Nephron progenitor cell (in vitro differentiated cells): ENCODE data around the gene WNT9B.

Experiments used
- DNase-seq: peaks from one replicate; pipeline ENCODE4 v3.0.0; 2021
- H3K27ac Mint-ChIP-seq: 2 replicates; pipeline ENCODE4 v1.8.0; 2021; ENCODE audit warnings: mild to moderate bottlenecking, moderate library complexity, mixed read lengths
- H3K27me3 Mint-ChIP-seq: 2 replicates; pipeline ENCODE4 v1.8.0; 2021; ENCODE audit warnings: mild to moderate bottlenecking, low read depth, mixed read lengths; ENCODE audit not compliant: poor library complexity
- H3K36me3 Mint-ChIP-seq: 2 replicates; pipeline ENCODE4 v1.8.0; 2021; ENCODE audit warnings: low read depth, mixed read lengths
- H3K4me1 Mint-ChIP-seq: 2 replicates; pipeline ENCODE4 v1.8.0; 2021; ENCODE audit warnings: mixed read lengths
- H3K4me3 Mint-ChIP-seq: 2 replicates; pipeline ENCODE4 v1.8.0; 2021; ENCODE audit warnings: mild to moderate bottlenecking, moderate library complexity, mixed read lengths
- H3K9me3 Mint-ChIP-seq: 2 replicates; pipeline ENCODE4 v1.8.0; 2021; ENCODE audit warnings: mild to moderate bottlenecking, moderate library complexity, mixed read lengths
- CTCF ChIP-seq: fragments of 200-600 bp; sonication (generic); IDR thresholded peaks from 2 replicates; pipeline ENCODE4 v1.5.0; 2021; ENCODE audit warnings: antibody characterized with exemption

The WNT9B gene

GRCh38 chr17:46820592-46821450 is 30.6 kb upstream of the WNT9B start:
- no peak for DNase-seq
- Mint-ChIP-seq H3K4me1 (peaks cover 51% of the 10 kb centered on the region), H3K4me3 (peak overlapping the region; percentile 61), H3K9me3 (no peaks in the 10 kb centered on the region), H3K36me3 (no peaks in the 10 kb centered on the region), H3K27me3 (peaks cover 89% of the 10 kb centered on the region), H3K27ac (no peak overlapping the region)
- no peak for TF ChIP-seq CTCF

GRCh38 chr17:46821482-46822387 is 29.6 kb upstream of the WNT9B start:
- no peak for TF ChIP-seq CTCF
- Mint-ChIP-seq H3K27ac (no peak overlapping the region), H3K9me3 (no peaks in the 10 kb centered on the region), H3K4me1 (peaks cover 42% of the 10 kb centered on the region), H3K4me3 (no peak overlapping the region), H3K36me3 (no peaks in the 10 kb centered on the region), H3K27me3 (peaks cover 84% of the 10 kb centered on the region)
- DNase-seq: no peak

DNA sequence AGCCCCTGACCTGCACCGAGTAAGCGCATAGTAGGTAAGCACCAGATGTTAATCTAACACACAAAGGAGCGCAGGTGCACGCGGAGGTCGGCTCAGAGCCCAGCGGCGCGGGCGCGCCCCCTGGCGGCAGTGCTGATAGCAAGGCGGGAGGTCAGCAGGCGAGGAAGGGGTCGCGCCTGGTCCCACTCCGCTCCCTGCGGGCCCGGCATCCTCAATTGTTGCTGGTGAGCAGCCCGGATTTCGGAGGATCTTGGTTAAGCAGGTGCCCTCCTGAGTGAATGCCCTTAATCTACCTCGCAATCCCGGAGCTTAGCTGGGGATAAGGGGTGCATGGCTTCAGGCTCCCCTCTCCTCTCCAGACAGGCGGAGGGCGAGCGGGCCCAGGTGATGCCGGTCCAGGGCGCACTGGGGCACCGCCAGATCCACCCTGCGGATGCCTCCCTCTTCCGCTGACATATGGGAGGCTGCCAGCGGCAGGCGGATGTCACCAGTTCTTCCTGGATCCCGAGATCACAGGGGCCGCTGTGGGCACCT is 28.9 kb upstream of the WNT9B start:
- no peak for DNase-seq
- Mint-ChIP-seq H3K27me3 (peaks cover 84% of the 10 kb centered on the region), H3K9me3 (no peaks in the 10 kb centered on the region), H3K4me1 (peaks cover 35% of the 10 kb centered on the region), H3K4me3 (no peak overlapping the region), H3K36me3 (no peaks in the 10 kb centered on the region), H3K27ac (no peak overlapping the region)
- TF ChIP-seq CTCF: peak; percentile 55

DNA sequence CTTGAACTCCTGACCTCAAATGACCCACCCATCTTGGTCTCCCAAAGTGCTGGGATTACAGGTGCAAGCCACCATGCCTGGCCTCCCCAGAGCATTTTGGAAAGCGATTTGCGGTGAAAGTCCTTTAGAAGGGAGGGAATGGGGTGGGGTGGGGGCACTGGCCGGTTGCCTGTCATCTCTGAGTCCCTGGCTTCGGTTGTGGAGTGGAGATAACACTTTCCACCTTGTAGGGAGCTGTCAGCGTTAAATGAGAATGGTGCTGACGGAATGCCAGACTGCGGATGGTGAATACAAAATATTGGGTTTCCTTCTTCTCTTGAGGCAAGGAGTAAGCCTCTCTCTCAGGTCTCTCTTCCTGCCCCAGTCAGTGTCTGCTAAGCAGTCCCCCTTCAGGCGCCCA is 27.7 kb upstream of the WNT9B start:
- no peak for DNase-seq
- Mint-ChIP-seq H3K36me3 (no peaks in the 10 kb centered on the region), H3K27me3 (peaks cover 76% of the 10 kb centered on the region), H3K27ac (no peak overlapping the region), H3K4me1 (peaks cover 28% of the 10 kb centered on the region), H3K9me3 (no peaks in the 10 kb centered on the region), H3K4me3 (no peak overlapping the region)
- TF ChIP-seq CTCF: no peak

GRCh38 chr17:46826116-46826515 is 25.3 kb upstream of the WNT9B start:
- Mint-ChIP-seq H3K9me3 (no peaks in the 10 kb centered on the region), H3K36me3 (no peaks in the 10 kb centered on the region), H3K27me3 (peaks cover 63% of the 10 kb centered on the region), H3K4me3 (no peak overlapping the region), H3K27ac (no peak overlapping the region), H3K4me1 (peaks cover 13% of the 10 kb centered on the region)
- no peak for TF ChIP-seq CTCF
- DNase-seq: no peak
